SK-N-SH (cell line): Measurements from ENCODE around the gene IL13. TPM values are rescaled to one million over a fixed set of nuclear protein-coding genes. Genes with fewer than 3 reads are reported as not detected.

ENCODE experiments used
- CTCF ChIA-PET: fragments of 300-600, 350-600 bp; formaldehyde crosslinking; extraction: SDS; loops from one replicate; lab custom pipeline; 2021; lab: Yijun Ruan, JAX
- POLR2A ChIA-PET: fragments of 350-600 bp; sonication (Branson Sonifier 250); formaldehyde crosslinking; extraction: SDS; loops from one replicate; lab custom pipeline; 2020; ENCODE audit warnings: antibody characterized with exemption, inconsistent platforms; lab: Yijun Ruan, JAX
- DNase-seq: peaks from one replicate; pipeline ENCODE4 v3.0.0; 2012
- H2AFZ ChIP-seq: fragments of 200-600 bp; sonication (generic); 2 replicates; pipeline ENCODE4 v1.8.1; 2016; ENCODE audit warnings: antibody characterized with exemption, mild to moderate bottlenecking, low read depth
- H3F3A ChIP-seq: fragments of 200-600 bp; sonication (generic); replicated peaks from 2 replicates; pipeline ENCODE3; 2016; ENCODE audit warnings: antibody characterized with exemption, mild to moderate bottlenecking; ENCODE audit not compliant: insufficient read depth
- H3K27ac ChIP-seq, 2 experiments: fragments of 200-500 bp in 1 of 2; fragments of 200-600 bp in 1 of 2; sonication (Bioruptor generic) in 1 of 2; sonication (generic), shearing (Covaris generic) in 1 of 2; 2 replicates each; pipeline versions ENCODE4 v1.5.1 to v1.6.1; 2014 to 2016; ENCODE audit warnings: low read depth in 2 of 2, inconsistent platforms in 1 of 2, low read length in 1 of 2, mild to moderate bottlenecking in 1 of 2, mixed read lengths in 1 of 2
- H3K27me3 ChIP-seq: fragments of 200-600 bp; sonication (generic), shearing (Covaris generic); 2 replicates; pipeline ENCODE4 v1.6.1; 2016; ENCODE audit warnings: mixed run types; ENCODE audit not compliant: insufficient read depth
- H3K36me3 ChIP-seq, 2 experiments: fragments of 200-500 bp in 1 of 2; fragments of 200-600 bp in 1 of 2; sonication (Bioruptor generic) in 1 of 2; sonication (generic) in 1 of 2; replicated peaks in 1 of 2; 2 replicates each; pipeline versions ENCODE3 to v1.5.1; 2014 to 2016; ENCODE audit warnings: low read length in 1 of 2, mild to moderate bottlenecking in 1 of 2; ENCODE audit not compliant: insufficient read depth in 2 of 2, control insufficient read depth in 1 of 2
- H3K4me1 ChIP-seq, 2 experiments: fragments of 200-500 bp in 1 of 2; fragments of 200-600 bp in 1 of 2; sonication (Bioruptor generic) in 1 of 2; sonication (generic), shearing (Covaris generic) in 1 of 2; 2 replicates each; pipeline versions ENCODE4 v1.5.1 to v1.6.1; 2014 to 2016; ENCODE audit warnings: low read depth in 1 of 2, low read length in 1 of 2, mixed run types in 1 of 2; ENCODE audit not compliant: insufficient read depth in 2 of 2, control insufficient read depth in 1 of 2
- H3K4me2 ChIP-seq: fragments of 200-600 bp; sonication (generic), shearing (Covaris generic); 2 replicates; pipeline ENCODE4 v1.6.1; 2017; ENCODE audit warnings: mixed run types
- H3K4me3 ChIP-seq, 2 experiments: fragments of 200-500 bp in 1 of 2; fragments of 200-600 bp in 1 of 2; sonication (Bioruptor generic) in 1 of 2; sonication (generic), shearing (Covaris generic) in 1 of 2; 2 replicates each; pipeline versions ENCODE4 v1.5.1 to v1.8.1; 2014 to 2016; ENCODE audit warnings: low read depth in 2 of 2, inconsistent platforms in 1 of 2, low read length in 1 of 2, mild to moderate bottlenecking in 1 of 2, mixed read lengths in 1 of 2, moderate library complexity in 1 of 2
- H3K79me2 ChIP-seq: fragments of 200-600 bp; sonication (generic); 2 replicates; pipeline ENCODE4 v1.8.1; 2017; ENCODE audit warnings: mild to moderate bottlenecking; ENCODE audit not compliant: insufficient read depth
- H3K9ac ChIP-seq: fragments of 200-600 bp; sonication (generic); 2 replicates; pipeline ENCODE4 v1.6.1; 2017; ENCODE audit warnings: mixed run types
- H3K9me2 ChIP-seq: fragments of 200-600 bp; sonication (generic); 2 replicates; pipeline ENCODE4 v1.6.1; 2017; ENCODE audit warnings: mixed run types
- H3K9me3 ChIP-seq: fragments of 200-600 bp; sonication (generic); 2 replicates; pipeline ENCODE4 v1.6.1; 2017; ENCODE audit warnings: mixed run types, mild to moderate bottlenecking, moderate library complexity
- H4K20me1 ChIP-seq: fragments of 200-600 bp; sonication (generic); 2 replicates; pipeline ENCODE4 v1.6.1; 2017; ENCODE audit warnings: mild to moderate bottlenecking, mixed run types; ENCODE audit not compliant: insufficient read depth
- EZH2phosphoT487 ChIP-seq: fragments of 200-600 bp; sonication (generic); IDR thresholded peaks from 2 replicates; pipeline ENCODE4 v1.6.1; 2017; ENCODE audit warnings: low read depth, mixed run types, mild to moderate bottlenecking, antibody characterized with exemption, moderate library complexity, borderline replicate concordance
- FOXJ3 ChIP-seq: sonication (generic); formaldehyde crosslinking; IDR thresholded peaks from 2 replicates; pipeline ENCODE4 v1.5.1; 2020; ENCODE audit warnings: mild to moderate bottlenecking, missing genetic modification reagents
- GABPA ChIP-seq: IDR thresholded peaks from 2 replicates; pipeline ENCODE4 v1.4.0; 2012; ENCODE audit warnings: low read depth, mild to moderate bottlenecking
- IRF3 ChIP-seq: fragments of 150-350 bp; IDR thresholded peaks from 2 replicates; pipeline ENCODE4 v1.6.1; 2016; ENCODE audit warnings: mild to moderate bottlenecking, low read depth, low read length
- MAX ChIP-seq: IDR thresholded peaks from 2 replicates; pipeline ENCODE4 v1.4.0; 2012; ENCODE audit warnings: low read depth
- MXI1 ChIP-seq: IDR thresholded peaks from 2 replicates; pipeline ENCODE4 v1.6.1; 2012; ENCODE audit warnings: mild to moderate bottlenecking, low read depth, low read length, improper control_type of control experiment
- RCOR1 ChIP-seq: fragments of 150-350 bp; IDR thresholded peaks from 2 replicates; pipeline ENCODE4 v1.6.1; 2017; ENCODE audit warnings: antibody characterized with exemption, low read length
- REST ChIP-seq: IDR thresholded peaks from 2 replicates; pipeline ENCODE4 v1.6.1; 2012; ENCODE audit warnings: mild to moderate bottlenecking, low read depth, low read length, moderate library complexity
- RFX5 ChIP-seq: IDR thresholded peaks from 2 replicates; pipeline ENCODE4 v1.6.1; 2012; ENCODE audit warnings: mild to moderate bottlenecking, improper control_type of control experiment, low read length
- RXRA ChIP-seq: IDR thresholded peaks from 2 replicates; pipeline ENCODE4 v1.4.0; 2012; ENCODE audit warnings: low read depth, mild to moderate bottlenecking, borderline replicate concordance
- SMC3 ChIP-seq: IDR thresholded peaks from 2 replicates; pipeline ENCODE4 v1.6.1; 2012; ENCODE audit warnings: low read depth, low read length, improper control_type of control experiment
- USF1 ChIP-seq: IDR thresholded peaks from 2 replicates; pipeline ENCODE4 v1.4.0; 2012; ENCODE audit warnings: low read depth, borderline replicate concordance
- USF2 ChIP-seq: fragments of 150-350 bp; IDR thresholded peaks from 2 replicates; pipeline ENCODE4 v1.6.1; 2017; ENCODE audit warnings: antibody characterized with exemption, low read length, low read depth, borderline replicate concordance
- WGBS: methylation state at CpG from one replicate; pipeline ENCODE4 v1.1.6; 2017; ENCODE audit warnings: low lambda C conversion rate; 5-methylcytosine and 5-hydroxymethylcytosine counted together
- polyA plus RNA-seq, 3 experiments: library from polyadenylated mRNA; depleted of rRNA; stranded (reverse); fragments of >200 nt; gene quantifications; 2 replicates each; pipeline ENCODE4 v1.2.3, GENCODE V29; 2012
- TF ChIP-seq, protein P1 (sequence below): IDR thresholded peaks from 2 replicates; pipeline ENCODE4 v1.4.0; 2012; ENCODE audit warnings: low read depth, borderline replicate concordance
- TF ChIP-seq, protein P2 (sequence below): fragments of 200-600 bp; sonication (generic); IDR thresholded peaks from 2 replicates; pipeline ENCODE4 v1.6.1; 2017; ENCODE audit warnings: antibody characterized with exemption, mild to moderate bottlenecking, moderate library complexity

The IL13 gene
- polyA plus RNA-seq, 1 of the 3 experiments (the other 2 are of a cell fraction), result 0.08 TPM

DNA sequence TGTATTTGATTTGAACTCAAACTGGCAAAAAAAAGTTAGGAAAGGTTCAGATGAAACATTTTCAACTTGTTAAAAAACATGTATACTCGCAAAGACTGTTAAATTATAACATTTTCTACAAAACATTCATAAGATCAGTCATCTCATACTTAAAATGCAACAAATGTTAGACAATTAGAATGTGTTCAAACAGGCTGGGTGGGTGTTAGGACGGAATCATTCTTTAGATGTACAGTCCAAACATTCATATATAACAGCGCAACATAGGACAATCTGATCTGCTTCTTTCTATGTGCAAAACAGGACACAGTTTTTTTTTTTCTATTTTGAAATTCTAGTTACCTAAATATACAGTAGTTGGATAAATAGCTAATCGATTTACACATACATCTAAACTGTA is 38.0 kb downstream of the IL13 start:
- Histone ChIP-seq H3K4me3 (no peak overlapping the region), H3K27me3 (no peaks in the 10 kb centered on the region), H3K4me1 (no peaks in the 10 kb centered on the region), H3K9ac (no peak overlapping the region), H3K36me3 (peaks cover 33 to 42% of the 10 kb centered on the region in 2 experiments), H4K20me1 (no peaks in the 10 kb centered on the region), H3F3A (no peaks in the 10 kb centered on the region), H2AFZ (no peak overlapping the region)
- DNase-seq, result no peak
- POLR2A ChIA-PET, result no interaction called here
- no peak for TF ChIP-seq USF2
- TF ChIP-seq FOXJ3, result no peak
- no peak for TF ChIP-seq RFX5
- no peak for TF ChIP-seq SMC3
- no peak for TF ChIP-seq GABPA
- TF ChIP-seq MAX, result no peak
- TF ChIP-seq RCOR1, result no peak
- no peak for TF ChIP-seq MXI1
- TF ChIP-seq REST, result no peak
- TF ChIP-seq USF1, result no peak
- TF ChIP-seq, protein P1, sequence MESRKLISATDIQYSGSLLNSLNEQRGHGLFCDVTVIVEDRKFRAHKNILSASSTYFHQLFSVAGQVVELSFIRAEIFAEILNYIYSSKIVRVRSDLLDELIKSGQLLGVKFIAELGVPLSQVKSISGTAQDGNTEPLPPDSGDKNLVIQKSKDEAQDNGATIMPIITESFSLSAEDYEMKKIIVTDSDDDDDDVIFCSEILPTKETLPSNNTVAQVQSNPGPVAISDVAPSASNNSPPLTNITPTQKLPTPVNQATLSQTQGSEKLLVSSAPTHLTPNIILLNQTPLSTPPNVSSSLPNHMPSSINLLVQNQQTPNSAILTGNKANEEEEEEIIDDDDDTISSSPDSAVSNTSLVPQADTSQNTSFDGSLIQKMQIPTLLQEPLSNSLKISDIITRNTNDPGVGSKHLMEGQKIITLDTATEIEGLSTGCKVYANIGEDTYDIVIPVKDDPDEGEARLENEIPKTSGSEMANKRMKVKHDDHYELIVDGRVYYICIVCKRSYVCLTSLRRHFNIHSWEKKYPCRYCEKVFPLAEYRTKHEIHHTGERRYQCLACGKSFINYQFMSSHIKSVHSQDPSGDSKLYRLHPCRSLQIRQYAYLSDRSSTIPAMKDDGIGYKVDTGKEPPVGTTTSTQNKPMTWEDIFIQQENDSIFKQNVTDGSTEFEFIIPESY, result no peak
- TF ChIP-seq RXRA, result no peak
- TF ChIP-seq IRF3, result no peak
- no peak for TF ChIP-seq EZH2phosphoT487
- TF ChIP-seq, protein P2, sequence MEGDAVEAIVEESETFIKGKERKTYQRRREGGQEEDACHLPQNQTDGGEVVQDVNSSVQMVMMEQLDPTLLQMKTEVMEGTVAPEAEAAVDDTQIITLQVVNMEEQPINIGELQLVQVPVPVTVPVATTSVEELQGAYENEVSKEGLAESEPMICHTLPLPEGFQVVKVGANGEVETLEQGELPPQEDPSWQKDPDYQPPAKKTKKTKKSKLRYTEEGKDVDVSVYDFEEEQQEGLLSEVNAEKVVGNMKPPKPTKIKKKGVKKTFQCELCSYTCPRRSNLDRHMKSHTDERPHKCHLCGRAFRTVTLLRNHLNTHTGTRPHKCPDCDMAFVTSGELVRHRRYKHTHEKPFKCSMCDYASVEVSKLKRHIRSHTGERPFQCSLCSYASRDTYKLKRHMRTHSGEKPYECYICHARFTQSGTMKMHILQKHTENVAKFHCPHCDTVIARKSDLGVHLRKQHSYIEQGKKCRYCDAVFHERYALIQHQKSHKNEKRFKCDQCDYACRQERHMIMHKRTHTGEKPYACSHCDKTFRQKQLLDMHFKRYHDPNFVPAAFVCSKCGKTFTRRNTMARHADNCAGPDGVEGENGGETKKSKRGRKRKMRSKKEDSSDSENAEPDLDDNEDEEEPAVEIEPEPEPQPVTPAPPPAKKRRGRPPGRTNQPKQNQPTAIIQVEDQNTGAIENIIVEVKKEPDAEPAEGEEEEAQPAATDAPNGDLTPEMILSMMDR, result no peak
- TF ChIP-seq, all 33 proteins: peak for 0
- Histone ChIP-seq H3K27ac (no peak overlapping the region), H3K79me2 (no peaks in the 10 kb centered on the region), H3K9me3 (no peaks in the 10 kb centered on the region), H3K4me2 (no peak overlapping the region), H3K9me2 (no peaks in the 10 kb centered on the region)
- 88% methylated on average over 4 of the region's 4 CpGs for WGBS
- CTCF ChIA-PET, result interaction anchor here (2.7 kb wide), 1 partner anchor 20 kb away, joined by 7 read pairs; no protein-coding TSS in a partner anchor
